GM12864 (cell line): ENCODE measurements around the gene LAMB1.

ENCODE experiments used
- DNase-seq: peaks from one replicate; pipeline ENCODE4 v3.0.0-alpha.2; 2011; ENCODE audit warnings: low read depth
- H3K4me3 ChIP-seq: 2 replicates; pipeline ENCODE4 v1.5.1; 2011; ENCODE audit warnings: mild to moderate bottlenecking, low read depth, low read length, control low read depth
- TF ChIP-seq, protein P1 (sequence below): IDR thresholded peaks from 2 replicates; pipeline ENCODE4 v1.5.1; 2011; ENCODE audit warnings: low read depth, mild to moderate bottlenecking, moderate library complexity, low read length, control low read depth, inconsistent platforms; ENCODE audit errors: missing control alignments

The LAMB1 gene

DNA sequence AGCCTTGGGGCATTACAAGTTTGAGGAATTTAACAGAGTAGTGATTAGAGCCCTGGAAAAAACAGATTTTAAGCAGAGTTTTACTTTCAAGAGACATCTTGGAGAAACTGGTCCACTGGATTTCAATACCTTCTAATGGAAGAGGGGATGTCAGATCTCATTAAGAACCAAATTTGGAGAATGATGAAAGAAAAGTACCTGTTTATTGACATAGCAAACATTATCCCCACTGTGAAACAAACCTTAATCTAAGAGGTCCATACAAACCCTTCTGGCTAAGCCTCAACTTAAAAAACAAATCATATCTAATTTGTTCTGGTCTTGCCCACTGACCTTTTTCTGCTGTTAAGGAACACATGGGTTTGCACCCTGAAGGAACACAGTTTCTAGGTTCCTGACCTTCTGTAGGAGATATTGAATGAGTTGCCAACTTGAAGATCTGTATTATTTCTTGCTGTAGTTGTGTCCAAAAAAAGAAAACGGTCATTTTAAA, 53.5 kb downstream of the LAMB1 start:
- TF ChIP-seq, protein P1, sequence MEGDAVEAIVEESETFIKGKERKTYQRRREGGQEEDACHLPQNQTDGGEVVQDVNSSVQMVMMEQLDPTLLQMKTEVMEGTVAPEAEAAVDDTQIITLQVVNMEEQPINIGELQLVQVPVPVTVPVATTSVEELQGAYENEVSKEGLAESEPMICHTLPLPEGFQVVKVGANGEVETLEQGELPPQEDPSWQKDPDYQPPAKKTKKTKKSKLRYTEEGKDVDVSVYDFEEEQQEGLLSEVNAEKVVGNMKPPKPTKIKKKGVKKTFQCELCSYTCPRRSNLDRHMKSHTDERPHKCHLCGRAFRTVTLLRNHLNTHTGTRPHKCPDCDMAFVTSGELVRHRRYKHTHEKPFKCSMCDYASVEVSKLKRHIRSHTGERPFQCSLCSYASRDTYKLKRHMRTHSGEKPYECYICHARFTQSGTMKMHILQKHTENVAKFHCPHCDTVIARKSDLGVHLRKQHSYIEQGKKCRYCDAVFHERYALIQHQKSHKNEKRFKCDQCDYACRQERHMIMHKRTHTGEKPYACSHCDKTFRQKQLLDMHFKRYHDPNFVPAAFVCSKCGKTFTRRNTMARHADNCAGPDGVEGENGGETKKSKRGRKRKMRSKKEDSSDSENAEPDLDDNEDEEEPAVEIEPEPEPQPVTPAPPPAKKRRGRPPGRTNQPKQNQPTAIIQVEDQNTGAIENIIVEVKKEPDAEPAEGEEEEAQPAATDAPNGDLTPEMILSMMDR: no peak
- no peak for DNase-seq

DNA sequence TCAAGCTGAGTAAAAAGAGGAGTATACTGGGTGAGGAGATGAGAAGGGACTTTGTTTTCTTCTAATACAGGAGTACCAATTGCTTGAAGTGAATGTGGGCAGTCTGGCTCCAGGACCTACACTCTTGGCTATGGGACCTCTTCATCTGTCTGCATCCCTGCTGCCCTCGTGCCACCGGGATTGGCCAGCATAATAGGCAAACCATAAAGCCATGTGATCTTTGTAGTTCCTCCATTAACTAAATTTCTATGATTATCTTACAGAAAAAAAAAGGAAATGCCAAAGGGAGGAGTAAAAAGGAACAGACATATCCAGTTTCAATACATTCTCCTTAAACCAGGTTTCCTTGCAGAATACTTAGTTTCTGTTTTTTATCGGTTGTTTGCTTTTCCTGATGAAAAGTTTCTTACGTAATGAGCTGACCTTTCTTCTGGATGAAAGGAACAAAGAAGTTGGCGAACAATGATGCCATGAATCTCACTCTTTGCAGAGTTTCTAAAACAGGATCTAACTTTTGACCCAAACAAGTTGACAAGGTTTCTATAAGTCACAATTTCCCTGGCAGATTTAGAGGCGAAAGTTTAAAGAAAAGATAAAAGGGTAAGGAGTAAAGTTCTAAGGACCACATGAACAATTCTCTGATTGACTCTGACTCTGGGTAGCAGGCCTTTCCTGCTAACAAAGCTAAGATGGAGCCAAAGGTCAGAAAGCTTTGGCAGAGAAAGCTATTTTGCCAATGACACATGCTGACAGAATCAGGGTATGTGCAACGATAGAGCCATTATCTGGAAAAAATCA, 54.1 kb downstream of the LAMB1 start:
- DNase-seq: no peak
- no peak overlapping the region for H3K4me3 ChIP-seq

More for the DNA sequence above, 53.5 kb downstream of the LAMB1 start:
- no peak overlapping the region for H3K4me3 ChIP-seq

DNA sequence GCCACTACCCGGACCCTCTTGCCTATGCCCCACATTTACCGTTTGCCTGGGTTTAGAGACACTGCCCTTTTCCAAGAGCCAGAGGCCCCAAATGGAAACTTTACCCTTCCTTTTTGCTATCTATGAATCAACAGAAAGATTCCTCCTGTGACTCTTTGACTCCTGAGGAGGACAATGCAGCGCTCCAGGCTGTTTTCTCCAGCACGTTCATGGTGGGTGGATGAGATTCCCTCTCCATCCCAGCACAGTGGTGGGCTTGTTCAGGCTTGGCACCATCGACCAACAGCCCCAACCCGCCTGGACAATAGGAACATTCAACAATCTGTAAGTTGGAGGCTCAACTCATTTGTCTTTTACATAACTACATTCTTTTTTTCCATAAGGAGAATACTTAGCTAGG, 56.1 kb downstream of the LAMB1 start:
- TF ChIP-seq, protein P1: no peak
- DNase-seq: no peak

More for the DNA sequence above, 54.1 kb downstream of the LAMB1 start:
- TF ChIP-seq, protein P1: no peak

DNA sequence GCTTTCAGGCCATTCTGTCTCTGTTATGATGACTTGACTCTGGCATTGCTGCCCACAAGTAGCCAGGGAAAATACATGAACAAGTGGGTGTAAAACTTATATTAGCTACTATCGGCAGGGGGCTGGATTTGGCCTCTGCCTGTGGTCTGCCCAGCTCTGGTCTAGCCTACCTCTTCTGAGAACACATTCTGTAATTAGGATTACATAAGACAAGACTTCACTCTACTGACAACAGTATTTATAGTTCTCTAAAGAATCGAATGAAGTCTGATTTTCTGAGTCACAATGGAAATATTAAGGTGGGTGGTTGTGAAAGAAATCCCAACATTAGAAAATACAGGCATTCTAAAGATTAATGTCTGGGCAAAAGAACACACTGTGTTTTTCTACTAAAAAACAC, 56.5 kb downstream of the LAMB1 start:
- no peak overlapping the region for H3K4me3 ChIP-seq
- DNase-seq: no peak
- TF ChIP-seq, protein P1: no peak

More for the DNA sequence above, 56.1 kb downstream of the LAMB1 start:
- no peak overlapping the region for H3K4me3 ChIP-seq

DNA sequence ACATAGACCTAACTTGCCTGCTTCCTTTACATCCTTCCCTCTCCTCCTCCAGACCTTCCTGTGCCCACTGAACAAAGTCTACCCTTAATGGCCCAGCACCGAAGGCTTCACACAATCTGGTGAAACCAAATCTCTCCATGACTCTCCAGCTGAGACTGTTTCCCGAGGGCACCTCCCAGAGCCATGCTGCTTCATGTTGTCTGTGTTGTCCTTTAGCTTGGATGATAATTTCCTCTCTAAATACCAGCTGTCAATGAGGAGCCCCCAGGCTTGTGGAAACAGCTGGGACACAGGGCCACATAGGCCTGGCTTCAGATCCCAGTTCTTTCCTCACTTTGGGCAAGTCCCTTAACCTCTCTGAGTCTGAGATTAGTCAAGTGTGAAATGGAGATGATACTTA, 57.6 kb downstream of the LAMB1 start:
- no peak for DNase-seq
- no peak overlapping the region for H3K4me3 ChIP-seq
- TF ChIP-seq, protein P1: no peak

DNA sequence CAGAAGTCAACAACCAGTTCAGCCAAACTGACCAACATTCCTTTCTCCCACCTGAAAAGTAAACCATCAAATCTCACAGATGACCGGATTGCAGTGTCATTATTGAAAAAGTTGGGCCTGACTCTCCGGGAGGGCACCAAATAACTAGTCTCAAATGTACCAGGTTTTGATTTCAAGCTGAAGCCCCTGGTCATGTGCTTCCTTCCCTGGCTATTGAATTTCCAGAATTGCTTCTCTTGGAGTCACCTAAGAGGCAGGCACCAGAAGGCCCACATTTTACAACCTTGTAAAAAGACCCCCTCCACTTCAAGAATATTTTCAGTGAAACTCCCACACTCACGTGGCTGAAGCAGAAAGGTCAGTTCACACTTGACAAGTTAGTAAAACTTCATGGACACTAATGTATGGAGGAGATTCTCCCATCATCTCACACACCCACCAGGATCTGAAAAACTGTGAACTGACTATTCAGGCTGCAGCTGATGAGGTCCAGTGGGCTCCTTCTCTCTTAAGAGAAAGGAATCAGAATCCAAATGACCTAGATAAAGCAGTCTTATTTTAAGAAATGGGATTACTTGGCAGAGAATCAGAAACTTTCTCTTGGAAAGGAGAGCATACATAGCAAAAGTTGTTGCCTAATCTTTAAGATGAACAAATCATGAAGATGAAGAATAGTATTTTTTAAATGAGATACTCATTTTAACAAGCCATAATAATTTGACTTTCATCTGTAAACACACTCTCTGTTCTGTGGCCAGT, 58.4 kb downstream of the LAMB1 start:
- H3K4me3 ChIP-seq: no peak overlapping the region
- TF ChIP-seq, protein P1: no peak
- DNase-seq: no peak
